Measurements from ENCODE around the gene DEPDC5. TPM values are rescaled to one million over a fixed set of nuclear protein-coding genes. Genes with fewer than 3 reads are reported as not detected.

Gene DEPDC5
- total and polyA plus RNA-seq, 9 of the 15 experiments (the other 6 are each of a cell fraction or from before 2014, with no cell fraction given) = 2.3 to 12.3 (median 10.7) TPM

- TF ChIP-seq ATF1 (CRISPR knock-in tag; IDR thresholded peaks at IDR 0.05) (no peak), ATF1 (tag; IDR thresholded peaks at IDR 0.05) (no peak), HNRNPL (IDR thresholded peaks at IDR 0.05; ENCODE audit: low read depth, low read length) (no peak), ELF1 (tag; IDR thresholded peaks at IDR 0.05) (no peak), TAL1 (IDR thresholded peaks at IDR 0.05) (peak; percentile 93), ZNF354B (CRISPR knock-in tag; IDR thresholded peaks at IDR 0.05) (no peak), SRSF7 (optimal IDR thresholded peaks at IDR 0.05; ENCODE audit: low read depth, low read length) (no peak), MLX (CRISPR knock-in tag; conservative IDR thresholded peaks at IDR 0.05) (no peak), ZNF79 (CRISPR knock-in tag; IDR thresholded peaks at IDR 0.05; ENCODE audit: low read depth) (no peak), MCM3 (IDR thresholded peaks at IDR 0.05) (no peak), RAD21 (CRISPR knock-in tag; conservative IDR thresholded peaks at IDR 0.05 in 1 of 2, IDR thresholded peaks at IDR 0.05 in 1 of 2) (no peak), NCOA6 (IDR thresholded peaks at IDR 0.05) (no peak), GABPB1 (CRISPR knock-in tag; IDR thresholded peaks at IDR 0.05) (no peak), YBX1 (IDR thresholded peaks at IDR 0.05) (no peak), ZNF512 (tag; IDR thresholded peaks at IDR 0.05) (no peak), ZFP30 (CRISPR knock-in tag; IDR thresholded peaks at IDR 0.05; ENCODE audit: borderline replicate concordance) (no peak), ZKSCAN8 (CRISPR knock-in tag; IDR thresholded peaks at IDR 0.05) (no peak), ZC3H8 (IDR thresholded peaks at IDR 0.05) (no peak), ZNF212 (CRISPR knock-in tag; IDR thresholded peaks at IDR 0.05) (no peak), PKNOX1 (IDR thresholded peaks at IDR 0.05) (no peak), SRSF3 (IDR thresholded peaks at IDR 0.05; ENCODE audit: insufficient read depth, low read length) (no peak), ETS2 (tag; IDR thresholded peaks at IDR 0.05; ENCODE audit: borderline replicate concordance, poor library complexity, severe bottlenecking) (no peak), PHB (CRISPR knock-in tag; IDR thresholded peaks at IDR 0.05) (no peak), ZNF644 (tag; IDR thresholded peaks at IDR 0.05; ENCODE audit: low read depth) (0 out of 2 replicates have a peak, but pooled peaks have one; percentile 26), EP400 (IDR thresholded peaks at IDR 0.05) (no peak), ELK1 (CRISPR knock-in tag; IDR thresholded peaks at IDR 0.05) (no peak), TCF7 (IDR thresholded peaks at IDR 0.05; ENCODE audit: borderline replicate concordance) (0 out of 2 replicates have a peak, but pooled peaks have one; percentile 38), FOXK2 (conservative IDR thresholded peaks at IDR 0.05 in 1 of 2, IDR thresholded peaks at IDR 0.05 in 1 of 2; ENCODE audit: low read depth in 2 of 2) (no peak)
Observed at GRCh38 chr22:31937341-31937740, 183.5 kb downstream of the DEPDC5 start (continued).

Measured in K562 (cell line).